ENCODE results near the gene SLC38A5.

DNA sequence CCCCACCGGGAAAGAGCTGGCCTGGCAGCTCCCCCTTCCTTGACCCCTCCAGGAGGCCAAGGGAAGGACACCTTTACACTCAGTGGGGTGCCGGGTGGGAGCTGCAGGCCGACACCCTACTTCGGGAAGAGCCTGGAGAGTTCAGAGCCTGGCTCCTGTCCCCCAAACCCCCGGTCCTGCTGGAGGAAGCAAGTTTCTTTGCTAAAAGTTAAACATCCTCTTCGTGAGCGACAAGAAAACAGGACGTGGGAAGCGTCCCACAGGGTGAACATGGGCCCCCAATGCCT, 3.6 kb upstream of the SLC38A5 start:
- no peak for TF ChIP-seq JUND (IDR thresholded peaks at IDR 0.05; ENCODE audit: borderline replicate concordance, low read depth, low read length)
- TF ChIP-seq JUND (tag; IDR thresholded peaks at IDR 0.05; ENCODE audit: borderline replicate concordance, low read depth, low read length), result no peak
- TF ChIP-seq SP2 (IDR thresholded peaks at IDR 0.05; ENCODE audit: extremely low read depth, low read depth, low read length, poor library complexity, severe bottlenecking), result no peak
- no peak for TF ChIP-seq RCOR1 (IDR thresholded peaks at IDR 0.05; ENCODE audit: borderline replicate concordance in 1 of 2, low read depth in 2 of 2, low read length in 2 of 2)
- no peak for TF ChIP-seq TRIM28 (IDR thresholded peaks at IDR 0.05)
- TF ChIP-seq, protein P1, sequence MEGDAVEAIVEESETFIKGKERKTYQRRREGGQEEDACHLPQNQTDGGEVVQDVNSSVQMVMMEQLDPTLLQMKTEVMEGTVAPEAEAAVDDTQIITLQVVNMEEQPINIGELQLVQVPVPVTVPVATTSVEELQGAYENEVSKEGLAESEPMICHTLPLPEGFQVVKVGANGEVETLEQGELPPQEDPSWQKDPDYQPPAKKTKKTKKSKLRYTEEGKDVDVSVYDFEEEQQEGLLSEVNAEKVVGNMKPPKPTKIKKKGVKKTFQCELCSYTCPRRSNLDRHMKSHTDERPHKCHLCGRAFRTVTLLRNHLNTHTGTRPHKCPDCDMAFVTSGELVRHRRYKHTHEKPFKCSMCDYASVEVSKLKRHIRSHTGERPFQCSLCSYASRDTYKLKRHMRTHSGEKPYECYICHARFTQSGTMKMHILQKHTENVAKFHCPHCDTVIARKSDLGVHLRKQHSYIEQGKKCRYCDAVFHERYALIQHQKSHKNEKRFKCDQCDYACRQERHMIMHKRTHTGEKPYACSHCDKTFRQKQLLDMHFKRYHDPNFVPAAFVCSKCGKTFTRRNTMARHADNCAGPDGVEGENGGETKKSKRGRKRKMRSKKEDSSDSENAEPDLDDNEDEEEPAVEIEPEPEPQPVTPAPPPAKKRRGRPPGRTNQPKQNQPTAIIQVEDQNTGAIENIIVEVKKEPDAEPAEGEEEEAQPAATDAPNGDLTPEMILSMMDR (IDR thresholded peaks at IDR 0.05 in 2 of 3, conservative IDR thresholded peaks at IDR 0.05 in 1 of 3; ENCODE audit: insufficient read depth in 2 of 3, low read depth in 1 of 3, low read length in 3 of 3), result no peak
- TF ChIP-seq HCFC1 (IDR thresholded peaks at IDR 0.05; ENCODE audit: low read depth, low read length), result no peak
- no peak for TF ChIP-seq KDM1A (IDR thresholded peaks at IDR 0.05)
- TF ChIP-seq KLF13 (tag; IDR thresholded peaks at IDR 0.05; ENCODE audit: borderline replicate concordance, low read depth), result no peak

All from K562 (cell line).